KMS-11 (cell line): Measurements from ENCODE around the gene PPIG.
"Not testable (repeated sequence)": the region's sequence is repeated elsewhere in the genome, so short reads cannot be mapped to it uniquely, and the experiment has no call there.

Experiments
- H2AFZ ChIP-seq: fragments of 200-600 bp; sonication (generic); 2 replicates; pipeline ENCODE4 v1.6.1; 2016; ENCODE audit warnings: antibody characterized with exemption, mixed run types, low read depth
- H3K27ac ChIP-seq: fragments of 200-600 bp; sonication (generic); 2 replicates; pipeline ENCODE4 v1.6.1; 2016; ENCODE audit warnings: mild to moderate bottlenecking, mixed run types
- H3K27me3 ChIP-seq: fragments of 200-600 bp; sonication (generic); 2 replicates; pipeline ENCODE4 v1.6.1; 2017; ENCODE audit warnings: mild to moderate bottlenecking, low read depth, mixed run types, moderate library complexity; ENCODE audit not compliant: insufficient read depth
- H3K36me3 ChIP-seq: fragments of 200-600 bp; sonication (generic); 2 replicates; pipeline ENCODE4 v1.6.1; 2017; ENCODE audit warnings: mild to moderate bottlenecking, mixed run types; ENCODE audit not compliant: insufficient read depth
- H3K4me1 ChIP-seq: fragments of 200-600 bp; sonication (generic); 2 replicates; pipeline ENCODE4 v1.6.1; 2016; ENCODE audit warnings: mild to moderate bottlenecking, low read depth, mixed run types; ENCODE audit not compliant: poor library complexity, severe bottlenecking
- H3K4me2 ChIP-seq: fragments of 200-600 bp; sonication (generic); 2 replicates; pipeline ENCODE4 v1.7.0; 2016; ENCODE audit warnings: mild to moderate bottlenecking, mixed run types
- H3K4me3 ChIP-seq: fragments of 200-600 bp; sonication (generic); IDR thresholded peaks from 2 replicates; pipeline ENCODE4 v1.6.1; 2017; ENCODE audit warnings: low read depth, low read length, mixed read lengths; ENCODE audit not compliant: insufficient read depth
- H3K79me2 ChIP-seq: fragments of 200-600 bp; sonication (generic); 2 replicates; pipeline ENCODE4 v1.6.1; 2016; ENCODE audit warnings: low read depth, mixed run types; ENCODE audit not compliant: insufficient read depth
- H3K9ac ChIP-seq: fragments of 200-600 bp; sonication (generic); 2 replicates; pipeline ENCODE4 v1.6.1; 2016; ENCODE audit warnings: mild to moderate bottlenecking, mixed run types
- H4K20me1 ChIP-seq: fragments of 200-600 bp; sonication (generic); 2 replicates; pipeline ENCODE4 v1.6.1; 2016; ENCODE audit warnings: mild to moderate bottlenecking, mixed run types; ENCODE audit not compliant: insufficient read depth
- CTCF ChIP-seq: fragments of 200-600 bp; sonication (generic); conservative IDR thresholded peaks from 2 replicates; pipeline ENCODE4 v1.6.1; 2017; ENCODE audit warnings: low read depth, mild to moderate bottlenecking, antibody characterized with exemption, low read length, moderate library complexity, mixed read lengths

The PPIG gene

GRCh38 chr2:169584005-169584877, at the start of gene PPIG:
PPIG (plus strand) TSS chr2:169584351; CDS start chr2:169604042, 19,691 bp downstream.
- peaks cover 3% of the 10 kb centered on the region for H4K20me1 ChIP-seq
- H2AFZ ChIP-seq = peak within 1 kb of the TSS; percentile 76
- H3K36me3 ChIP-seq = no peaks in the 10 kb centered on the region
- H3K79me2 ChIP-seq = peaks cover 48% of the 10 kb centered on the region
- peaks cover 18% of the 10 kb centered on the region for H3K4me1 ChIP-seq
- TF ChIP-seq CTCF = no peak
- peak within 1 kb of the TSS; percentile 94 for H3K4me3 ChIP-seq
- peak within 1 kb of the TSS; percentile 74 for H3K4me2 ChIP-seq
- peak within 1 kb of the TSS; percentile 99 for H3K9ac ChIP-seq
- H3K27me3 ChIP-seq = no peaks in the 10 kb centered on the region
- H3K27ac ChIP-seq = peak within 1 kb of the TSS; percentile 93

GRCh38 chr2:169539460-169539859, 44.7 kb upstream of the PPIG start:
- not testable (repeated sequence) for H3K4me2 ChIP-seq, H3K36me3 ChIP-seq, H3K27ac ChIP-seq, H3K79me2 ChIP-seq, H4K20me1 ChIP-seq, H2AFZ ChIP-seq, H3K4me3 ChIP-seq, H3K9ac ChIP-seq, H3K27me3 ChIP-seq, H3K4me1 ChIP-seq

- H3K9ac ChIP-seq = no peak overlapping the region
- H3K79me2 ChIP-seq = no peaks in the 10 kb centered on the region
- H3K4me2 ChIP-seq = no peak overlapping the region
- no peaks in the 10 kb centered on the region for H3K36me3 ChIP-seq
- no peaks in the 10 kb centered on the region for H3K4me1 ChIP-seq
- H3K27ac ChIP-seq = no peak overlapping the region
- H2AFZ ChIP-seq = no peak overlapping the region
- H3K4me3 ChIP-seq = no peak overlapping the region
- no peaks in the 10 kb centered on the region for H3K27me3 ChIP-seq
- no peaks in the 10 kb centered on the region for H4K20me1 ChIP-seq
- TF ChIP-seq CTCF = no peak
These were observed 44.0 kb upstream of the PPIG start for GRCh38 chr2:169540146-169540545.

GRCh38 chr2:169542433-169542832, 41.7 kb upstream of the PPIG start:
- Histone ChIP-seq H3K27ac (no peak overlapping the region), H2AFZ (no peak overlapping the region), H3K4me3 (no peak overlapping the region), H4K20me1 (no peaks in the 10 kb centered on the region), H3K9ac (no peak overlapping the region), H3K36me3 (no peaks in the 10 kb centered on the region), H3K4me2 (no peak overlapping the region), H3K79me2 (no peaks in the 10 kb centered on the region), H3K27me3 (no peaks in the 10 kb centered on the region), H3K4me1 (no peaks in the 10 kb centered on the region)
- no peak for TF ChIP-seq CTCF

GRCh38 chr2:169546756-169547155, 37.4 kb upstream of the PPIG start:
- Histone ChIP-seq H3K27me3 (no peaks in the 10 kb centered on the region), H3K4me3 (no peak overlapping the region), H3K27ac (no peak overlapping the region), H3K4me1 (no peaks in the 10 kb centered on the region), H3K9ac (no peak overlapping the region), H3K79me2 (no peaks in the 10 kb centered on the region), H3K36me3 (no peaks in the 10 kb centered on the region), H3K4me2 (no peak overlapping the region), H4K20me1 (no peaks in the 10 kb centered on the region), H2AFZ (no peak overlapping the region)
- TF ChIP-seq CTCF = no peak
